ENCODE data around the gene CLEC18B.
A peak's percentile ranks its signal among the peaks of the same experiment; 100 is the strongest.
"Not testable (repeated sequence)": the region's sequence is repeated elsewhere in the genome, so short reads cannot be mapped to it uniquely, and the experiment has no call there.

The CLEC18B gene

DNA sequence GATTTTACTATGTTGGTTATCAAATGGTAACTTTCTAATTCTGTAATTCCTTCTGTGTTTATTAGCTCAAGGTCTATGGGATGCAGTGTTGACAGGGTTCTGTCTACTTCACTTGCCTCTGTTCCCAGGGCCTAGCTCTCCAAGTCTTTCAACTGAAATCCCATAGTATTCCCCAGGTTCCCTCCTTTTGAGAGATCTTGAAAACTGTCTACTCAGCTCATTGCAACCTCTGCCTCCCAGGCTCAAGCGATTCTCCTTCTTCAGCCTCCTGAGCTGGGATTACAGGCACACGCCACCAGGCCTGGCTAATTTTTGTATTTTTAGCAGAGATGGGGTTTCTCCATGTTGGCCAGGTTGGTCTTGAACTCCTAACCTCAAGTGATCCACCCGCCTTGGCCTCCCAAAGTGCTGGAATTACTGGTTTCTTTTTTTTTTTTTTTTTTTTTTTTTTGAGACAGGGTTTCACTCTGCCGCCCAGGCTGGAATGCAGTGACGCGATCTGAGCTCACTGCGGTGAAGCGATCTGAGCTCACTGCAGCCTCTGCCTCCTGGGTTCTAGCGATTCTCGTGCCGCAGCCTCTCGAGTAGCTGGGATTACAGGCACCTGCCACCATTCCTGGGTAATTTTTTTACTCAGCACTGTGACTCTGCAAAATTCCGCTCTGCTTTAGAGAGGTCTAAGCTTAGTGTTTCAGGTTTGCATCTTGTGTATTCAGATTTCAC is 22.5 kb upstream of the CLEC18B start:
- DNase-seq, result not testable (repeated sequence)

GRCh38 chr16:74439685-74440084 is 18.4 kb upstream of the CLEC18B start:
- no peak for DNase-seq

DNA sequence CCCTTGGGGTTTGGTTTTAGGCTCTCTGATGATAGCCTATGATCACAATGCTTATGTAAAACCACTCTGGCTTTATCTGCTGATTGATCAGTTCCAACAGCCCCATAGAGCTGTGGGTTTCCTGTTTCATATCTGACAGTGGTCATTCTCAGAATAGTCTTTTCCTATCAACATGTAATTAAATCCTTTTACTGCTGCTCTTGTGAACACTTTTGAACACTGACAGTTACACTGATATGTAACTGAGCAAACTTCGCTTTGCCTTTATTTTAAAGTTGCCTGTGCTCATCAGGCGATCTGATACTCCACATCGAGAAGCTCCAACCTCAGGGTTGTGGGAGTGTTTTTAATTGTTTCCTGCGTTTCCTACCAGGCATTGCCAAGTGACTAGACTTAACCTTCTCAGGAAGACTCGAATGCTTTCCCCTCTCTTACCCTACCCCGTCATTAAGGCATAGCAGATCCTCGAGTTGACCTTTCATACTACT is 17.3 kb upstream of the CLEC18B start:
- DNase-seq, result no peak

GRCh38 chr16:74431516-74431915 is 10.2 kb upstream of the CLEC18B start:
- DNase-seq, result no peak

DNA sequence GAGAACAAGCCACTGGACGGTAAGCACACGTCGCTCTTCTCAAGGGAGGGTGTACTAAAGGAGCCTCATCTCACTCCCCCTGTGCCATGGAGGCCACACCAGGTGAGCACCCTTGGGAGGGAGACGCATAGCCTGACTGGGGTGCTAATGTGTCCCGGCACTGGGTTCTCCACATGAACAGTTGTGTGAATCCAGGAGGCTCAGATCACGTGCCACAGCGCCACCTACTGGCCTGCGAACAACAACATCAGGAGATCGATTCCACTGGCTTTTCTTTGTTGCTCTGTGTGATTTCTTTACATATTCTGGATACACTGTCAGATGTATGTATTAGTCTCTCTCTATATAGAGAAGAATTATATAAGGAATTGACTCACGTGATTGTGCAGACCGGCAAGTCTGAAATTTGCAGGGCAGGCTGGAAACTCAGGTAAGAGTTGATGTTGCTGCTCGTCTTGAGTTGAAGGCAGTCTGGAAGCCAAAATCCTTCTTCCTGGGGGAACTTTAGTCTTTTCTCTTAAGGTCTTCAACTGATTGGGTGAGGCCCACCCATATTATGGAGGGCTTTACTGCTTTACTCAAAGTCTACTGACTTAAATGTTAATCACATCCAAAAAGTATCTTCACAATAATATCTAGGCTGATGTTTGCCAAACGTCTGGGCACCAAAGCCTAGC is 8.9 kb upstream of the CLEC18B start:
- DNase-seq, result peak in 1 of 2 experiments; percentile 22

GRCh38 chr16:74428493-74428892 is 7.2 kb upstream of the CLEC18B start:
- not testable (repeated sequence) for DNase-seq

GRCh38 chr16:74425751-74426150 is 4.5 kb upstream of the CLEC18B start:
- DNase-seq, result not testable (repeated sequence)

DNA sequence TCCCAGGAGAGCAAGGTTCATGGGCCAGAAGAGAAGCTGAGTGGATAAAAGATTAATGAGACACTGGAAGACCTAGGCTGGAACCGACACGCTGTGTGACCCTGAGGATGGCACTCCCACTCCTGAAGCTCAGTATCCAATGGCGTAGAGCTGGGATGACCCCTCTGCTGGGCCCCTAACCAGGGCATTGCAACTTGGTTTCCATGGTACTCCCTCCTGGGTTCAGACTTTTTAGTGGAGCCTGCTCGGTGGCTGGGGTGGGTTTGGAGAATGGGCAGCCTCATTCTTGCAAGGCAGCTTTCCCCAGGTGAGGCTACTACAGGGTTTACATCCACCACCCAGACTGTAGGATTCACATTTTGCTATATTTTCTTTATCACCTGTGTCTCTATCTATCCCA is 2.4 kb upstream of the CLEC18B start:
- not testable (repeated sequence) for DNase-seq

DNA sequence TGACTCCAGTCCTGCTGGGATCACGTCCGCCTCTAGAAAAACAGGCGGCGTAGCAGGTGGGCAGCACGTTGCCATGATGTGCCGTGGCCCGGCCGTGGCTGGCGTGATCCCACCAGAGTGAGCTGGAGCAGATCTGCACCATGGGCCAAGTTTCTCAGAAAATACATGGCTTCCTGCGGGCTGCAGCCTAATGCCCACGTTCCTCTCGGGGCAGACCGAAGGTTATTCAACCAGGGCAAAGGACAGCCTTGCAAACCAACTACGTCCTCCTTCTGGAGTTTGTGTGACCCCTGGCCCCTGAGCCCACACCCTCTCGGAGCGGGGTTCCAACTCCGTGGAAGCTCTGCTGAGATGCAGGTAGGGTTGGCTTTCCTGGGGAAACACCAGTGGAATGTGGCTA is 808 bp upstream of the CLEC18B start:
- not testable (repeated sequence) for DNase-seq

DNA sequence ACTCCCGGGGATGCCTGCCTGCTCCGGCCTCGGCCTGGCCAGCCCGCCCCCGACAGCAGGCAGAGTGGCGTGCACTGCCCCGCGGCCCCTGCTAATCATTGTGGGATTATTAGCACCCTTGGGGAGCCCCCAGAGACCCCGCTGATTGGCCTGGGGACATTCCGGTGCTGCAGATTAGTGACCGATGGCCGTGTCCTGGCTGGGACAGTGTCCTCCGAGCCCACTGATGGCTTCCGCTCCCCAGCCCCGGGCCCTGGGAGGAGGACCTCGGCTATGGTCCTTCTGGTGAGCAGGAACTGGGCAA is 156 bp upstream of the CLEC18B start:
- not testable (repeated sequence) for DNase-seq

- not testable (repeated sequence) for DNase-seq
These were observed 1.5 kb downstream of the CLEC18B start for GRCh38 chr16:74419811-74420210.

DNA sequence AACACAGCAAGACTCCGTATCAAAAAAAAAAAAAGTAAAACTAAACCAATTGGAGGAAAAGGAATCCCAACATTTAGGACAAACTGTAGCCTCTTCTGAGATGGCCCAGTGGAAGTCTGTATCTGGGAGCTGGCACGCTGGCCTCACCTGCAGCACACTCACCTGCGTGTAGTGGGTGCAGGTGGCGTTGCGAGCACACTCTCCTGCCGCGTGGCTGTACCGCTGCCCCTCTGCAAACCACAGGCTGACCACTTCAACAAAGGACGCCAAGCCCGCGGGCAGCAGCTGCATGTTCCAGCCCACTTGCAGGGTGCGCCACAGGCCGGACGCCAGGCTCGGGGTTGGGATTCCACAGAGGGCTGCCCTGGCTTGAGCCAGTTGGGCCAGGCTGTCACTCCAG is 3.4 kb downstream of the CLEC18B start:
- not testable (repeated sequence) for DNase-seq

DNA sequence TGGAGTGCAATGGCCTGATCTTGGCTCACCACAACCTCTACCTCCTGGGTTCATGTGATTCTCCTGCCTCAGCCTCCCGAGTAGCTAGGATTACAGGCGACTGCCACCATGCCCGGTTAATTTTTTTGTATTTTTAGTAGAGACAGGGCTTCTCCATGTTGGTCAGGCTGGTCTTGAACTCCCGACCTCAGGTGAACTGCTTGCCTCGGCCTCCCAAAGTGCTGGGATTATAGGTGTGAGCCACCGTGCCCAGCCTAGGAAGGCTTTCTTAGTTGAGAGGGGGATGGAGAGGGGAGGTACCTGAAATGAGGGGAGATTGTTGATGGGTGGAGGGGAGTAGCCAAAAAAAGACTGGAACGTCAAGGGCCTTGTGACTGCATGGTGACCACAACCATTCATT is 7.4 kb downstream of the CLEC18B start:
- not testable (repeated sequence) for DNase-seq

GRCh38 chr16:74413485-74413884 is 7.8 kb downstream of the CLEC18B start:
- DNase-seq, result not testable (repeated sequence)

GRCh38 chr16:74412775-74413390 is 8.4 kb downstream of the CLEC18B start:
- not testable (repeated sequence) for DNase-seq

DNA sequence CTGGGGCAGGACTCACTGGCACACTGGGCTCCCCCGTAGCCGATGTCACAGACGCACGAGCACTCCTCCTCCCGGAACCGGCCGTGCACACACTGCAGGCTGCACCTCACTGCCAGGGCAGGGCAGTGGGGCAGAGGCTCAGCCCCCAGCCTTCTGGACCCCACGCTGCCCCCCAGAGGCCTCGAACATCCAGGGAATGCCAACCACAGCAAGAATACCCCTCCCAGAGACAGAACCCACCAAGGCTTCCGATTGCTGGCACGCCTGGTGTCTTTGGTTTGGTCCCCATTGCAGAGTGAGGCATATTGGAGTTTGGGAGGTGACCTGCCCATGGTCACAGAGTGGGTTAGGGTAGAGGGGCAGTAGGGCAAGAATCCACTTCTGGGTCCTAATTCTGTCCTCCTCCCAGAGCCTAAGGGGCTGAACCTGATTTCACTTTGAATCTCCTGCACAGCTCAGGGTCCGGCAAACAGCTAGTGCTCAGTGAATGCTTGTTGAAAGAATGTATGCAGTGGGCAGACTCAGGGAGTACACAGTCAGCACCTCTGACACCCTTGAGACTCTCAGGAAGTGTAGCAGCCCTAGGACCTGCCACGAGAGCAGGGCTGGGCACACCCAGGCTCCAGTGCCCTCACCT is 9.0 kb downstream of the CLEC18B start:
- not testable (repeated sequence) for DNase-seq

DNA sequence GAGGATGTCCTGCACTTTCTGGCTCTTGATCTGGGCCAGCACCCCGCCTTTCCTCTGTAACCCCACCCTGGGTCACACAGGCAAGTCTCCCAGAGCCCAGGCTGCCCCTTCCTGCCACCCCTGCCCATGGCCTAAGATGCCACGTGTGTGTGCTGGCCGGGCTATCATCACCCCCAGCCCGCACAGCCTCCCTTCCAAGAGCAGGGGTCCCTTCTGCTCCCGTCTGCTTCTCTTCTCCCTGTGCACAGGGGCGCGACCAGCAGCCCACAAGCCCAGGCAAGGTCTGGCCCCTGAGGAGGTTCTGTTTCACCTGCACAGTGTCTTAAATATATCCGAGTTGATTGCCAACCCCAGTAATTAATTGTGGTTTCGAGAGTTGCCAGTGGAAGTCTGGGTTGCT is 10.3 kb downstream of the CLEC18B start:
- not testable (repeated sequence) for DNase-seq

DNA sequence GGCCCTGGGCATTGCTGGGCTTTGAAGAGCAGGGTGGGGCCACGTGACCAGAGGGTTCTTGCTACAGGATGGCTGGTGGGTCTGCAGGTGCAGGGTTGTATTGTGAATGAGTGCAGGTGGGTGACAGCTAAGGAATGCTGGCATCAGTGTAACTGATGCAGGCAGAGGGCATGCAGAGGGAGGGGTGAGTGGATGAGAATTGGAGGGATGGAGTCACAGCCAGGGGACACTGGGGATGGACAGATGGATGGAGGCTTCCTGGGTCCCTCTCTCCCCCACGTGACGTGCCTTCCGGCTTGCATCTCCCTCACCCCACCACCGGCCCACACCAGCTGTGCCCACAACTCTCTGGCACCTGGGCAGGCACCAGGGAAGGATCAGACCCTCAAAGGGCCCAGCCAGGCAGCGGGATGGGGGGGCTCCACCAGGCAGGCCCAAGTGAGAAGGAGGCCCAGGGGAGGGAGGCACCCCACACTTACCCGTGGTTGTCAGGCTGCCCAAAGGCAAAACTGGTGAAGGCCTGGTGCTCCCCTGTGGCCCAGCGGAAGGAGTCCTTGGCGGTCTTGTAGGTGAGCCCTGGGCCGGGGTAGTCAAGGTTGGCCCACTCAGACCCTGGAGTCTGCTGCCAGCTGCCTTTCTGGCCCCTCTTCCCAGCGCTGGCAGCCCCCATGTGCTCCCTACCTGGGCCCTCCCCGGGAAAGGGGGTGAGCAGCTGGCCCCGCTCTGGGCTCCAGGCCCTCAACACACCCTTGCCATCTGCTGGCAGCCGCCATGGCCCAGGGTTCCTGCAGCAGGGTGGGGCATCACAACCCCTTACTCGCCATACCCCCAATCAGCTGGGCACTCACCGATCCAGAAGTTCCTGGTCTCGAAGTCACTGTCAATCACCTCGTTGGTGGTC is 11.0 kb downstream of the CLEC18B start:
- DNase-seq, result not testable (repeated sequence)

DNA sequence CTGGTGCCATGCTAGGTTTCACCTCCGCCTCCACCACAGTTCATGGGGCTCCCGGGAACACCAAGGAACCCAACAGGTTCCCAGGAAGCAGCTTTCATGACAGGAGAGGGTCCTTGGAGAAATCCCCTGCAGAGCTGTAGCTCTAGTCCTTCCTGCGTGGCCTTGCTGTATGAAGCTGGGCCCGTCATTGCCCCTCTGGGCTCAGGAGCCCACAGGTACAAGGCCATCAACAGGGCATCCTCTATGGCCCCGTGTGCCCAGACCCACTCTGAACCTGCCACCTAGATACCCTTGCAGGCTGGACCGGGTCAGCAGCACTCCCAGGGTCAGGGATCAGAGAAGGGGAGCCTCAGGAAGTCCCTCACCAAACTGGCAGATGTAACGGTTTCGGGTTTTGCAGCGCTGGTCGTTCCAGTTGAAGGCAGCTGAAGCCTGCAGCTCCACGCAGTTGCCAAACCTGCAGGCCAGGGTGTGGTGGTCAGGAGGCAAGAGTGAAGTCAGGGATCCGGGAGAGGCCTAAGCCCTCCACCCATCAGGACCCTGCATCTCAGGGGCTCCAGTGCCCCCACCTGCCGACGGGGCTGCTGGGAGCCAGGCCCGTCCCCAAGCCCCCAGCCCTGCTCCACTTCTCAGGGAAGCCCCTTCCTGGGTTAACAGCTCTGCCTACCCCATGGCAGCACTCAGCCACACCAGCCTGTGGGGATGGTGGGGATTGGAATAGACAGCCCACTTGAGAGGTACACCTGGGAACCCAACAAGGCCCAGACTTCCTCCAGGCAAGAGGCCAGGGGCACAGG is 11.9 kb downstream of the CLEC18B start:
- not testable (repeated sequence) for DNase-seq

- DNase-seq, result not testable (repeated sequence)
These were observed 13.9 kb downstream of the CLEC18B start for GRCh38 chr16:74407362-74407705.

- DNase-seq, result not testable (repeated sequence)
These were observed 14.5 kb downstream of the CLEC18B start for GRCh38 chr16:74406600-74407361.

All from NCI-H1930 (cell line).